Activated CD8-positive, alpha-beta memory T cell treated with anti-CD3 and anti-CD28 coated beads for 36 hours (primary cell): ENCODE results near the gene PRMT7. TPM values are rescaled to one million over a fixed set of nuclear protein-coding genes. Genes with fewer than 3 reads are reported as not detected.

Experiments used
- CTCF ChIA-PET: fragments of 350-600 bp; sonication (Branson Sonifier 250); formaldehyde crosslinking; loops from one replicate; lab custom pipeline; 2021; ENCODE audit warnings: antibody characterized with exemption; lab: Charles Lee
- POLR2A ChIA-PET: fragments of 350-600 bp; sonication (Branson Sonifier 250); formaldehyde crosslinking; loops from one replicate; lab custom pipeline; 2021; ENCODE audit warnings: antibody characterized with exemption; lab: Charles Lee
- total RNA-seq, 2 experiments: library from RNA; stranded (reverse); gene quantifications; one replicate each; pipeline ENCODE4 v1.2.3, GENCODE V29; 2021

The PRMT7 gene
- total RNA-seq, 2 experiments from 2014 or later = 60.2 to 62.9 TPM

DNA sequence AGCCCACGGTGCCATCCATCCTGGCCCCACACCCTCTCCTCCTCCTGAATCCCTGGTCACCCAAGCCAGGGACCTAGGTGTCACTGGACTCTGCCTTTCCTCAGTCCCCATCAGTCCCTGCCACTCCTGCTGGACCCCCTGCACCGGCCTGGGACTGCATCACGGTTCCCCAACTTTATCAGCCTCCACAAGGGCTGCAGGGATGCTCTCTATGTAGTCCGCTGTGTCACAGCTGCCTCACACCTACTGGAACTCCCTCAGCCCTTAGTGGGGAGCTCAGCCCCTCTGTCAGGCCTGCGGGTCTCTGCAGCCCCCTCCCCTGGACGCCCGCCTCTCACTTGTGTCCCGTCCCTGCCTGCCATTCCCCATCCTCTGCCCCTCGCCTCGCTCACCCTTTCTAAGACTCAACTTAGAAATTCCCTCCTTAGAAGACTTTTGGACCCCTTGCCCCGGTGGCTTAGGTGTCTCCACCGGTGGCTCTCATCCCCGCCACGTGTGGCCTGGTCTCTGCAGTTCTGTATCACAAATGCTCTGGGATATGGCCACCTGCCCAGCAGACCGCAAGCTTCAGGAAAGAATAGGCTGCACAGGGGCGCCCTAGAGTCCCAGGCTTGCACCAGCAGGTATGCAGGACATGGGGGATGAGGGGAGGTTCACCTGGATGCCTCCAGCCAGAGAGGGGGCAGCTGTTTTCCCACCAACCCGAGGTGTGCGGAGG is 62.9 kb downstream of the PRMT7 start:
- POLR2A ChIA-PET = no interaction called here
- CTCF ChIA-PET = interaction anchor here (2.0 kb wide), 1 partner anchor 137 kb away, joined by 7 read pairs; no protein-coding TSS in a partner anchor

GRCh38 chr16:68374246-68374805 is 63.5 kb downstream of the PRMT7 start:
- CTCF ChIA-PET = no interaction called here
- POLR2A ChIA-PET = no interaction called here

DNA sequence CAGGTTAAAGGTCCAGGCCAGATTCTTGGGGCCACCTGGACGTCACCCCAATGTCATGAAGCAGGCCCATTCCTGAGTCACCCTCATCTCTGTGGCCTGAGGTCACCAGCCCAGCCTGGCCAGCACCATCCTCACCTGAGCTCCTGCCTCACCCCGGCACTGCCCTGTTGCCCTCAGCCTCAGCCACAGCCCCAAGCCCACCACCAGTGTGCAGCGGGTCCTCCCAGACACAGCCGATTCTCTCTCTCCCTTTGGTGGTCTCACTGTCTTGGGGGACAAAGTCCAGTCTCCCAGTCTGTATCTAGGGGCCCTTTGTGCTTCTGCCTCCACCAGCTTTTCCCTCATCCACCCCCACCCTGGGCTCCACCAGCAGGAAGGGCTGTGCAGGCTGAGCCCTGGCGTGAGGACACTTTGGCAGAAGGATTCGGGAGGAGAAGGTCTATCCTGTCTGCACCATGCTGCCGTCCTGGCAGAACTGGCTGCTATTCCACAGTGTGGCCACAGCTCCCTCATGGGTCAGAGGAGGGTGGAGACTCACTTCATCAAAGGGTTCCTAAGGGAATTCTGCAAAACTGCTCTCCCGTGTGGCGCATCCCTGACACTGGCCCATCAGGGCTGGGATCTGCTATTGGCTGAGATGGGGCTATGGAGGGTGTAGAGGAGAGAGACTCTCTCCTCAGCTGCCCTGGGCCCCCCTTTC is 64.3 kb downstream of the PRMT7 start:
- ChIA-PET POLR2A (no interaction called here), CTCF (interaction anchor here (2.4 kb wide), 1 partner anchor 21 kb away, joined by 8 read pairs; no protein-coding TSS in a partner anchor)

- ChIA-PET POLR2A (no interaction called here), CTCF (interaction anchor here (2.4 kb wide), 1 partner anchor 20 kb away, joined by 8 read pairs; no protein-coding TSS in a partner anchor)
Measured at GRCh38 chr16:68375801-68376536, 65.2 kb downstream of the PRMT7 start.

DNA sequence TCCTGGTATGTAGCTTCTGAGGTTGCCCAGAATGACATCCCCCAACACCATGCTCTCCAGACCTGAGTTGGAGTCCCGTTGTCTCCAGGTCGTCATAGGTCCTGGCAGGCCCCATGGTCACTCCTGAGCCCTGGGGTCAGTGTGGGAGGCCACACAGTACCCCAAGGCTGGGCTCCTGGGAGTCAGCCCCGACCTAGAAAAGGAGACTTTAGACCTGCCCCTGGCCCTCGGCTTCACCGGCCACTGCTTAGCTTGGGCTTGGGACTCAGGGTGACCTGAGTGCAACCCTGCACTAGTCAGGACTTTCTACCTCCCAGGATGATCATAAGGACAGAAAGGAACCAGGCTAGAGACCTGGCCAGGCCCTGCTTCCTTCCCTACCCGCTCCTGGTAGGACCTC is 65.8 kb downstream of the PRMT7 start:
- ChIA-PET CTCF (interaction anchor here (0.8 to 2.4 kb wide), 2 partner anchors 9 to 20 kb away, joined by 3 to 8 read pairs; no protein-coding TSS in a partner anchor), POLR2A (no interaction called here)

DNA sequence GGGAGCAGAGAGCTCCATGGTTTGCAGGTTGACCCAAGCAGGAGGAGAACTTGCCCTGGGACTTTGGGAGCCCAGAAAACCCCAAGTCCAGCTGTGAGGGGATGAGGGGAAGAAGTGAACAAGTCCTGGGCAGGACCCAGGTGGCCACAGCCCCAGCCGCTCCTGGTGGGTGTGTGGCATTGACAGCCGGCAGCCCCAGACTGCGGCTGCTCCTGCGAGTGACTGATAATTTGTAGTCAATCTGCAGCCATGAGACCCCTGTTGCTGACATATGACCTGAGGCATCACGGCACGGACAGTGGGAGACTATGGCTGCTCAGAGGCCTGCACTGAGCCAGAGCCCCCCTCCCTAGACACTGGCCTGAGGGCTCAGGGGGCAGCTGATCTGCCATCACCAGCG is 66.4 kb downstream of the PRMT7 start:
- ChIA-PET POLR2A (no interaction called here), CTCF (interaction anchor here (0.5 to 2.4 kb wide), 3 partner anchors 10 to 573 kb away, joined by 3 to 8 read pairs (median 3); no protein-coding TSS in a partner anchor)

DNA sequence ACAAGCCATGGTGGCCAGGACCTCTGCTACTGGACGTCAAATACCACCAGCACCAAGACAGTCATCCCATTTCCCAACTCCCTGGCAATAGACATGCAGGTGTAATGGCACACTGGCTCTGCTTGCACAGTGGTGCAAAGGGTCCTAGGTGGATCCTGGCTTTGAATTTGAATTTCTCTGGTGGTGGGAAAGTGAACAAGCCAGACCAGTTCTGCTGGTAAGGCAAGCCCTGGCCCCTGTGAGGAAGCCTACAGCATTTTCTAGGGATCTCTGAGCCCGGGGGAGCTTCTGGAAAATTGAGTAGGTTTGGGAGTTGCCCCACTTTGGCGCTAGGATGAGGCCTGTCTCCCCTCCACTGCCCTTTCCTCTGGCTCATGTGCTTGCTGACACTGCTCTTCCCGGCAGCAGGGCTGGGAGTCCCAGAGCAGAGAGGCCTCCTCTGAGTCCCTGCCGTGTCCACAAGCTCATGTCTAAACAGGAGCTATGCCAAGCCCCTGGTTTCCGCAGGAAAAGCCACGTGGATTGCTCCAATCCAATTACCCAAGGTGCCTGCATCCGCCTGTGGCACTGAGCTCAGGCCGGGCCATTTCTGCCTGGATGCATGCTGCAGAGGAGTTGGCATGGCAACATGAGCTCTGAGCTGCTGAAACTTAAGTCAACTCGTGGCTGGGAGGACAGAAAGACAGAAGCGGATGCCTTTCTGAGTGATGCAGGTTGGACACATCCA is 67.0 kb downstream of the PRMT7 start:
- ChIA-PET CTCF (interaction anchor here (0.5 to 1.1 kb wide), 3 partner anchors 9 to 685 kb away, joined by 3 read pairs; no protein-coding TSS in a partner anchor), POLR2A (no interaction called here)

DNA sequence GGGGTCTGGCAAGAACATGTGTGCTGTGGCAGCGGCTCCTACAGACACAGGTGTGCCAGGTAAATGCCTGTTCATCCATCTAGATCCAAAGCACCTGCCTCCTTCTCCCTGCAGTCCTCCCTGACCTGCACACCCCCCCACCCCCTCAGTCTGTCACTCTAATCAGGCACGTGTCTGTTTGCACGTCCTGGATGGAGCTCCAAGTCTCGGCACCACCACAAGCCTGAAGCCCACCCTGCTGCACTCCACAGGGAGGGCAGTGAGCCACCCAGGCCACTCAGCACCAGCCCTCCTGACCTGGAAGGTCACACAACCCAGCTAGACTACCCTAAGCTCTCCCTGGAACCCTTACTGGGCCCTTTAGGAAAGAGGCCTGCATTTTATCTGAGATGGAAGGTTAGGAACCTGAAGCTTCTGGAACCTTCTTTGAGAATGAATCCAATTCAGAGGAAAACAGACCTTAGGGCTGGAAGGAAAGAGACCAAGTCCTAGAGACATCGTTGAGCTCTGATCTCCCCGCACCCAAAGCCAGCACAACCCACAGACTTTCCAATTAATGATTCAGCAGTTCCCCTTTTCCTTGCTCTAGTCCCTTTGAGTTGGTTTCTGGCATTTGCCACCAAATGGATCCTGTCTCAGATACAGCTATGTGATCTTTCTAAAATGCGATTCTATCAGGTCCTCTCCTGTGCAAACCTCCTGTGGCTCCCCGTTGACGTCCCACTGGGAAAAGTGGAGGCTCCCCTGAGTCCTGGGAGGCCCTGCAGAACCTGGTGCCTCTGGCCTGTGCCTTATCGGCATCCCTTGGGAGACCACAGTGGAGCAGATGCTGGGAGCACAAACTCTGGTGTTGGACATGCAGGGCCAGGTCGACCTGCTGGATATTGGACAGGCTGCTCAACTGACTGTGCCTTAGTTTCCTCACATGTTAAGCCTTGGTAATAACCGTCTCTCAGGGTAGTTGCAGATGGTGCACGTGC is 67.9 kb downstream of the PRMT7 start:
- POLR2A ChIA-PET = no interaction called here
- CTCF ChIA-PET = interaction anchor here (0.6 to 1.1 kb wide), 2 partner anchors 10 to 684 kb away, joined by 3 read pairs; no protein-coding TSS in a partner anchor

- POLR2A ChIA-PET = no interaction called here
- CTCF ChIA-PET = interaction anchor here (0.9 kb wide), 1 partner anchor 17 kb away, joined by 3 read pairs; no protein-coding TSS in a partner anchor
Measured at GRCh38 chr16:68379472-68380347, 68.9 kb downstream of the PRMT7 start.

DNA sequence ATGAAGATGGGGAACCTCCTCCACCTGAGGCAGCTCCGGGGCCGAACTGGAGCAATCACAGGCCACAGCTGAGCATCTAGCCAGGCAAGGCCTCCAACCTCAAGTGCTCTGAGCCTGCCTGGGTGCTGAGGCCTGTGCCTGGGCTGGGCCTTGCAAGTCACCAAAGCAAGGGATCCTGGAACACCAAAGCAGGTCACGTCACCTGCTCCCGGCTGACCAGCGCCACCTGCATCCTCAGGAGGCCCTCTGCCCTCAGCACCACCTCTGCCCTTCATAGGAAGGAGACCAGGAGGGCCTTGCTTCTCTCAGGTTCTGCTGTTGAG is 69.5 kb downstream of the PRMT7 start:
- ChIA-PET POLR2A (no interaction called here), CTCF (interaction anchor here (0.9 kb wide), 1 partner anchor 16 kb away, joined by 3 read pairs; no protein-coding TSS in a partner anchor)

DNA sequence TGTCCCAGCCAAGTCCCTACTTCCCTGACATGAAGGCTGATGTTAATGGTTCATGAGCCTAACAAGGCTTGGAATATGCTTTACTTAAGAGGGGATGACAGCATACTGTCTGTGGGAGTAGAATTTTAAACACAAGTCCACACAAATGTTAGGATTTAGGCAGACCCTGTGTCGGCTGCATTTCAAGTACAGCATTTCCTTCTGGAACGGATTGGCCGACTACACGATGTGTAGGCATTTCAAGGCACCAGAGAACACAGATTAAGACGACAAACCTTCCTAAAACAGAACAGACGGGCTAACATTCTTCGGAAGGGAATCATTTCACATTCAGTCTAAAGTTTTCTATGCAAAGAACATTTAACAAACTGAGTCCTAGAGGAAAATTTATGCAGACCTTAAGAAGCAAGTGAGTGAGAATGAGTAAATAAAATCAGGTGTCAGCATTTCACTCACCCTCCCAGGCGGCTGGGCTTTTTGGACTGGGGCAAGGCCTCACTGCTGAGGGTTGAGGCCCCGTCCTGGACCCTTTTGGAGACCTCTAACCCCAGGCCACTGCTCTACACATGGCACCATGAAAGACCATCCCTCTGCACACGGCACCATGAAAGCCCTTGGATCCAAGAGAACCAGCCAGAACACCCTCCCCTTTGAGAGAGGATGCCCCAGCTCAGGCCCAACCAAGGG is 70.0 kb downstream of the PRMT7 start:
- ChIA-PET CTCF (interaction anchor here (1.3 kb wide), 1 partner anchor 10 kb away, joined by 8 read pairs; no protein-coding TSS in a partner anchor), POLR2A (no interaction called here)

- ChIA-PET POLR2A (no interaction called here), CTCF (interaction anchor here (1.3 kb wide), 1 partner anchor 11 kb away, joined by 8 read pairs; no protein-coding TSS in a partner anchor)
Measured at GRCh38 chr16:68381363-68381724, 70.5 kb downstream of the PRMT7 start.

DNA sequence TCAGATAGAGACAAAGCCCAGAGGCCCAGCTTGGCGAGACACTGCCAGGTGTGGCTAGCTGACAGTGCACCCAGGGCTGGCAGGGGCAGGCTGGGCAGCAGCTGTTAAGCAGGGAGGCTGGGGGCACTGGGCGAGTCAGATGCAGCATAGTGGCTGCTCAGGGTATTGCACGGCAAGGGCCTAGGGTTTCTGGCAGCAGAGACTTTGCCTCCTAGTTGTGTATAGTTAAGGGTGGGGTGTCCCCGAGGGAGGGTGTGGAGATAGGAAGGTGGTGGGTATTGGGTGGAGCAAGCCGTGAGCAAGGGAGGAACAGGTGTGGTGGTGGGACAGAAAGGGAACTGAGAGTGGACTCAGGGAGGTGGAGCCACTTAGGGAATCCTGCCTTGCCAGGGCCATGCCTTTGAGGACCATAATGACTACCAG is 71.5 kb downstream of the PRMT7 start:
- ChIA-PET CTCF (interaction anchor here (1.3 kb wide), 1 partner anchor 12 kb away, joined by 8 read pairs; no protein-coding TSS in a partner anchor), POLR2A (no interaction called here)

GRCh38 chr16:68383858-68384257 is 73.0 kb downstream of the PRMT7 start:
- POLR2A ChIA-PET = no interaction called here
- CTCF ChIA-PET = interaction anchor here (1.2 kb wide), 1 partner anchor 13 kb away, joined by 4 read pairs; no protein-coding TSS in a partner anchor

DNA sequence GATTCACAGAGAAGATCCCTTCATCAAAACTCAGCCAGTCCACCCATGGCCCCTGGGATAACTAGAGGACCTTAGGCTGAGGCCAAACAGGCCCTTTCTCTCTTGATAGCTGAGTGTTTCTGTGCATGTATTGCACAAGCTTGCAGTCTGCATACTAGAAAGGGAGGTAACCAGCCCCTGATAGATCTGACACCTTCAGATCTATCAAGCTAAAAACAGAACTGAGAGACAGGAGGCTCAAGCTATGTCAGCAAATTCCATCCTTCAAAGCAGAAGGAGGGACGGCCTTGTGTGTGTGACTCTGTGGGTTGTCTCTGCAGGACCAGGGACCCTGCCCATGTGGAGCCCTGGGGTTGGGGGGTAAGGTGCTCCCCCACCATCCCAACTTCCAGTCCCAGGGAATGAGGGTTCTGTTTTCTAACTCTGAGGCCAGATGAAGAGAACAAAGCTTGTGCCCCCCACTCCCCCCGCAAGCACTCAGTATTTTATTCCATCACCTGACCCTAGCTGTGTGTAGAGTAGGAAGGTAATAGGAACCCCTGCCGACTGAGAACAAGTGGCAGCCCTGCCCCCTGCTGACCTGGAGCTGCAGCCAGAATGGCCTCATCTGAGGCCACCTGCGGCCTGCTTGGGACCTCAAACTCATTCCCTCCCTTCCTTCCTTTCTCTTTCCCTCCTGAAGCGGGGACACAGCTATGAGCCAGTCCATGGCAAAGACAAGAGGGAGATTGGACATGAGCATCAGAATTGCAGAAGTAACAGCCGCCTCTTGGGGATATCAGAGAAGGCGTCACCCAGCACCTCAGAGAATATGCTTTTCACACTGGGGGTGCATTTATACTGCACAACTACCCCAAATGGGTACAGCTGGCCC is 73.7 kb downstream of the PRMT7 start:
- ChIA-PET POLR2A (no interaction called here), CTCF (interaction anchor here (1.2 kb wide), 1 partner anchor 12 kb away, joined by 4 read pairs; no protein-coding TSS in a partner anchor)
